HepG2 (cell line): ENCODE results near the gene RSPRY1. TPM values are rescaled to one million over a fixed set of nuclear protein-coding genes. Genes with fewer than 3 reads are reported as not detected.

ENCODE experiments used
- ARNT2 ChIP-seq: sonication (generic); formaldehyde crosslinking; IDR thresholded peaks from 2 replicates; pipeline ENCODE4 v1.8.0; 2022; ENCODE audit warnings: mild to moderate bottlenecking, low read depth, missing genetic modification reagents, moderate library complexity
- HNF4A ChIP-seq: sonication (generic); formaldehyde crosslinking; IDR thresholded peaks from 2 replicates; pipeline ENCODE4 v1.4.0; 2020; ENCODE audit warnings: missing genetic modification reagents
- KDM3A ChIP-seq: IDR thresholded peaks from 2 replicates; pipeline ENCODE4 v1.6.1; 2018; ENCODE audit warnings: low read depth, missing compliant biosample characterization
- MATR3 ChIP-seq: sonication (generic); formaldehyde crosslinking; IDR thresholded peaks from 2 replicates; pipeline ENCODE4 v1.4.0; 2020; ENCODE audit warnings: missing genetic modification reagents
- MBNL3 ChIP-seq: fragments of 250-450 bp; sonication (Bioruptor Pico); conservative IDR thresholded peaks from 2 replicates; pipeline ENCODE4 v1.8.0; 2022; ENCODE audit warnings: mild to moderate bottlenecking, inconsistent platforms
- MIER2 ChIP-seq: IDR thresholded peaks from 2 replicates; pipeline ENCODE4 v1.6.1; 2016; ENCODE audit warnings: missing biosample characterization, missing genetic modification reagents
- NFIB ChIP-seq: sonication (generic); formaldehyde crosslinking; IDR thresholded peaks from 2 replicates; pipeline ENCODE4 v1.9.0; 2021; ENCODE audit warnings: missing genetic modification reagents, mild to moderate bottlenecking, borderline replicate concordance
- SATB2 ChIP-seq: sonication (generic); formaldehyde crosslinking; IDR thresholded peaks from 2 replicates; pipeline ENCODE4 v1.5.0; 2020; ENCODE audit warnings: missing genetic modification reagents
- SOX5 ChIP-seq: IDR thresholded peaks from 2 replicates; pipeline ENCODE4 v1.6.1; 2016; ENCODE audit warnings: borderline replicate concordance
- SP4 ChIP-seq: sonication (generic); formaldehyde crosslinking; IDR thresholded peaks from 2 replicates; pipeline ENCODE4 v1.8.1; 2023; ENCODE audit warnings: mild to moderate bottlenecking, missing genetic modification reagents
- ZNF124 ChIP-seq: sonication (generic); formaldehyde crosslinking; IDR thresholded peaks from 2 replicates; pipeline ENCODE4 v1.4.0; 2020; ENCODE audit warnings: missing genetic modification reagents
- ZNF160 ChIP-seq: sonication (generic); formaldehyde crosslinking; IDR thresholded peaks from 2 replicates; pipeline ENCODE4 v1.8.0; 2022; ENCODE audit warnings: mild to moderate bottlenecking, inconsistent platforms, missing genetic modification reagents
- ZNF180 ChIP-seq: sonication (generic); formaldehyde crosslinking; IDR thresholded peaks from 2 replicates; pipeline ENCODE4 v1.4.0; 2020; ENCODE audit warnings: low read depth, missing genetic modification reagents, borderline replicate concordance
- ZNF24 ChIP-seq: fragments of 450-650 bp; IDR thresholded peaks from 2 replicates; pipeline ENCODE4 v1.6.1; 2017; ENCODE audit warnings: antibody characterized with exemption, mild to moderate bottlenecking
- ZNF383 ChIP-seq: sonication (generic); formaldehyde crosslinking; IDR thresholded peaks from 2 replicates; pipeline ENCODE4 v1.4.0; 2020; ENCODE audit warnings: missing genetic modification reagents, mild to moderate bottlenecking, borderline replicate concordance
- ZNF510 ChIP-seq: sonication (generic); formaldehyde crosslinking; IDR thresholded peaks from 2 replicates; pipeline ENCODE4 v1.4.0; 2020; ENCODE audit warnings: low read depth, mild to moderate bottlenecking, missing genetic modification reagents
- ZNF605 ChIP-seq: sonication (generic); formaldehyde crosslinking; IDR thresholded peaks from 2 replicates; pipeline ENCODE4 v1.8.0; 2022; ENCODE audit warnings: mild to moderate bottlenecking, missing genetic modification reagents
- ZNF607 ChIP-seq: sonication (generic); formaldehyde crosslinking; IDR thresholded peaks from 2 replicates; pipeline ENCODE4 v1.5.1; 2020; ENCODE audit warnings: missing genetic modification reagents, mild to moderate bottlenecking, borderline replicate concordance
- ZNF644 ChIP-seq: IDR thresholded peaks from 2 replicates; pipeline ENCODE4 v1.6.1; 2016; ENCODE audit warnings: low read depth
- ZNF709 ChIP-seq: sonication (generic); formaldehyde crosslinking; IDR thresholded peaks from 2 replicates; pipeline ENCODE4 v1.5.0; 2020; ENCODE audit warnings: mild to moderate bottlenecking, missing genetic modification reagents
- ZNF720 ChIP-seq: sonication (generic); formaldehyde crosslinking; IDR thresholded peaks from 2 replicates; pipeline ENCODE4 v1.4.0; 2020; ENCODE audit warnings: missing genetic modification reagents
- ZNF737 ChIP-seq: sonication (generic); formaldehyde crosslinking; IDR thresholded peaks from 2 replicates; pipeline ENCODE4 v1.5.0; 2020; ENCODE audit warnings: missing genetic modification reagents, mild to moderate bottlenecking, borderline replicate concordance
- polyA plus RNA-seq, 8 experiments: library from polyadenylated mRNA; depleted of rRNA in 3 of 8; stranded (reverse) in 7 of 8; unstranded in 1 of 8; fragments of >200 nt; fragmentation: Illumina TruSeq in 4 of 8; extraction: Trizol in 4 of 8; gene quantifications; 2 replicates each; pipeline versions ENCODE4 v1.2.1 to v1.2.3, GENCODE V29; 2011 to 2016; ENCODE audit warnings: low read depth in 4 of 8, missing spikeins in 1 of 8, mixed read lengths in 1 of 8; ENCODE audit not compliant: insufficient read depth in 1 of 8
- total RNA-seq, 5 experiments: library from RNA; depleted of rRNA; stranded (reverse); fragments of >200 nt; fragmentation: Illumina TruSeq; extraction: Trizol; gene quantifications; 2 replicates each; pipeline ENCODE4 v1.2.3, GENCODE V29; 2016; ENCODE audit warnings: low read depth in 1 of 5
- TF ChIP-seq, protein P1 (sequence below): fragments of 450-650 bp; IDR thresholded peaks from 2 replicates; pipeline ENCODE4 v1.6.1; 2017
- TF ChIP-seq, protein P2 (sequence below): sonication (generic); formaldehyde crosslinking; IDR thresholded peaks from 2 replicates; pipeline ENCODE4 v1.4.0; 2020; ENCODE audit warnings: missing genetic modification reagents
- TF ChIP-seq, protein P3 (sequence below): sonication (generic); formaldehyde crosslinking; conservative IDR thresholded peaks from 2 replicates; pipeline ENCODE4 v1.5.0; 2020; ENCODE audit warnings: missing genetic modification reagents

The RSPRY1 gene
- total and polyA plus RNA-seq, 2 of the 13 experiments (the other 11 are each of a cell fraction or from before 2014, with no cell fraction given): 53.4 to 61.0 TPM

DNA sequence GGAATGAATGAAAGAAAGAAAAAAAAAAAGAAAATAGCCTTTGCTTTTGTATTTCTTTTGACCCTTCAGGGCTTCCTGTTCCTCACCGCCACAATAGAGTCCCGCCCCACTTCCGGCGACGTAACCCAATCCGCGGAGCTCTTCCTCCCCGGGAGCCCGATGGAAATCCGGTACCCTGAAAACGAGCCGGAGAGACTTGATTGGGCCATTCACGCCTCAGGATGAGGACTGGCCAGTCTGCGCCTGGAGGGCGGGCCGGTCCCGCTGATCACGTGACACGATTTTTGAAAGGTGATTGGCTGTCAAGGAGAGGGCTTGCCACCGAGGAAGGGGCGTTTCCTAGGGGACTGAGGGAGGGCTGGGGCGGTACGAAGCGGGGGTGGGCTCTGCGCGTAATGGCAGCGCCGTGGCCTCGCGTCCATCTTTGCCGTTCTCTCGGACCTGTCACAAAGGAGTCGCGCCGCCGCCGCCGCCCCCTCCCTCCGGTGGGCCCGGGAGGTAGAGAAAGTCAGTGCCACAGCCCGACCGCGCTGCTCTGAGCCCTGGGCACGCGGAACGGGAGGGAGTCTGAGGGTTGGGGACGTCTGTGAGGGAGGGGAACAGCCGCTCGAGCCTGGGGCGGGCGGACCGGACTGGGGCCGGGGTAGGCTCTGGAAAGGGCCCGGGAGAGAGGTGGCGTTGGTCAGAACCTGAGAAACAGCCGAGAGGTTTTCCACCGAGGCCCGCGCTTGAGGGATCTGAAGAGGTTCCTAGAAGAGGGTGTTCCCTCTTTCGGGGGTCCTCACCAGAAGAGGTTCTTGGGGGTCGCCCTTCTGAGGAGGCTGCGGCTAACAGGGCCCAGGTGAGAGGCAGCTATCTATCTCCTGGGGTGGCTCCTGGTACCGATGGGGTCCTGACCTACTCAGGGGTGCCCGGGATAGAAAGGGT is at the start of gene RSPRY1, which contains the start of gene PSME3IP1 (continued):
- no peak for TF ChIP-seq ZNF737 (CRISPR knock-in tag)
- 0 out of 2 replicates have a peak, but pooled peaks have one; percentile 48 for TF ChIP-seq ZNF709
- 0 out of 2 replicates have a peak, but pooled peaks have one; percentile 2 for TF ChIP-seq SATB2 (CRISPR knock-in tag)
- TF ChIP-seq ZNF24: no peak
- TF ChIP-seq ZNF160: no peak; the same call in 1 of the 2 replicates
- peak; percentile 63; the same call in 1 of the 2 replicates for TF ChIP-seq ARNT2 (CRISPR knock-in tag)
- TF ChIP-seq MIER2 (CRISPR knock-in tag): no peak
- no peak; the same call in 1 of the 2 replicates for TF ChIP-seq ZNF605 (CRISPR knock-in tag)
- TF ChIP-seq ZNF383 (CRISPR knock-in tag): no peak; the same call in 1 of the 2 replicates
- TF ChIP-seq MATR3 (CRISPR knock-in tag): no peak
- no peak for TF ChIP-seq SOX5 (CRISPR knock-in tag)
- TF ChIP-seq, protein P1, sequence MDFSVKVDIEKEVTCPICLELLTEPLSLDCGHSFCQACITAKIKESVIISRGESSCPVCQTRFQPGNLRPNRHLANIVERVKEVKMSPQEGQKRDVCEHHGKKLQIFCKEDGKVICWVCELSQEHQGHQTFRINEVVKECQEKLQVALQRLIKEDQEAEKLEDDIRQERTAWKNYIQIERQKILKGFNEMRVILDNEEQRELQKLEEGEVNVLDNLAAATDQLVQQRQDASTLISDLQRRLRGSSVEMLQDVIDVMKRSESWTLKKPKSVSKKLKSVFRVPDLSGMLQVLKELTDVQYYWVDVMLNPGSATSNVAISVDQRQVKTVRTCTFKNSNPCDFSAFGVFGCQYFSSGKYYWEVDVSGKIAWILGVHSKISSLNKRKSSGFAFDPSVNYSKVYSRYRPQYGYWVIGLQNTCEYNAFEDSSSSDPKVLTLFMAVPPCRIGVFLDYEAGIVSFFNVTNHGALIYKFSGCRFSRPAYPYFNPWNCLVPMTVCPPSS: peak; percentile 100
- TF ChIP-seq ZNF510 (CRISPR knock-in tag): no peak
- no peak for TF ChIP-seq HNF4A (CRISPR knock-in tag)
- TF ChIP-seq, protein P2, sequence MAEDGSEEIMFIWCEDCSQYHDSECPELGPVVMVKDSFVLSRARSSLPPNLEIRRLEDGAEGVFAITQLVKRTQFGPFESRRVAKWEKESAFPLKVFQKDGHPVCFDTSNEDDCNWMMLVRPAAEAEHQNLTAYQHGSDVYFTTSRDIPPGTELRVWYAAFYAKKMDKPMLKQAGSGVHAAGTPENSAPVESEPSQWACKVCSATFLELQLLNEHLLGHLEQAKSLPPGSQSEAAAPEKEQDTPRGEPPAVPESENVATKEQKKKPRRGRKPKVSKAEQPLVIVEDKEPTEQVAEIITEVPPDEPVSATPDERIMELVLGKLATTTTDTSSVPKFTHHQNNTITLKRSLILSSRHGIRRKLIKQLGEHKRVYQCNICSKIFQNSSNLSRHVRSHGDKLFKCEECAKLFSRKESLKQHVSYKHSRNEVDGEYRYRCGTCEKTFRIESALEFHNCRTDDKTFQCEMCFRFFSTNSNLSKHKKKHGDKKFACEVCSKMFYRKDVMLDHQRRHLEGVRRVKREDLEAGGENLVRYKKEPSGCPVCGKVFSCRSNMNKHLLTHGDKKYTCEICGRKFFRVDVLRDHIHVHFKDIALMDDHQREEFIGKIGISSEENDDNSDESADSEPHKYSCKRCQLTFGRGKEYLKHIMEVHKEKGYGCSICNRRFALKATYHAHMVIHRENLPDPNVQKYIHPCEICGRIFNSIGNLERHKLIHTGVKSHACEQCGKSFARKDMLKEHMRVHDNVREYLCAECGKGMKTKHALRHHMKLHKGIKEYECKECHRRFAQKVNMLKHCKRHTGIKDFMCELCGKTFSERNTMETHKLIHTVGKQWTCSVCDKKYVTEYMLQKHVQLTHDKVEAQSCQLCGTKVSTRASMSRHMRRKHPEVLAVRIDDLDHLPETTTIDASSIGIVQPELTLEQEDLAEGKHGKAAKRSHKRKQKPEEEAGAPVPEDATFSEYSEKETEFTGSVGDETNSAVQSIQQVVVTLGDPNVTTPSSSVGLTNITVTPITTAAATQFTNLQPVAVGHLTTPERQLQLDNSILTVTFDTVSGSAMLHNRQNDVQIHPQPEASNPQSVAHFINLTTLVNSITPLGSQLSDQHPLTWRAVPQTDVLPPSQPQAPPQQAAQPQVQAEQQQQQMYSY (CRISPR knock-in tag): no peak
- TF ChIP-seq ZNF644 (CRISPR knock-in tag): no peak
- TF ChIP-seq ZNF124 (CRISPR knock-in tag): no peak; the same call in none of the 2 replicates
- TF ChIP-seq NFIB (CRISPR knock-in tag): no peak
- TF ChIP-seq ZNF607: peak; percentile 70; the same call in 1 of the 2 replicates
- peak; percentile 85; the same call in 1 of the 2 replicates for TF ChIP-seq SP4 (CRISPR knock-in tag)
- no peak for TF ChIP-seq MBNL3 (CRISPR knock-in tag)
- no peak for TF ChIP-seq ZNF180 (CRISPR knock-in tag)
- TF ChIP-seq, protein P3, sequence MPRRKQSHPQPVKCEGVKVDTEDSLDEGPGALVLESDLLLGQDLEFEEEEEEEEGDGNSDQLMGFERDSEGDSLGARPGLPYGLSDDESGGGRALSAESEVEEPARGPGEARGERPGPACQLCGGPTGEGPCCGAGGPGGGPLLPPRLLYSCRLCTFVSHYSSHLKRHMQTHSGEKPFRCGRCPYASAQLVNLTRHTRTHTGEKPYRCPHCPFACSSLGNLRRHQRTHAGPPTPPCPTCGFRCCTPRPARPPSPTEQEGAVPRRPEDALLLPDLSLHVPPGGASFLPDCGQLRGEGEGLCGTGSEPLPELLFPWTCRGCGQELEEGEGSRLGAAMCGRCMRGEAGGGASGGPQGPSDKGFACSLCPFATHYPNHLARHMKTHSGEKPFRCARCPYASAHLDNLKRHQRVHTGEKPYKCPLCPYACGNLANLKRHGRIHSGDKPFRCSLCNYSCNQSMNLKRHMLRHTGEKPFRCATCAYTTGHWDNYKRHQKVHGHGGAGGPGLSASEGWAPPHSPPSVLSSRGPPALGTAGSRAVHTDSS (CRISPR knock-in tag): no peak
- TF ChIP-seq KDM3A (CRISPR knock-in tag): peak; percentile 30; the same call in 1 of the 2 replicates
- TF ChIP-seq ZNF720: no peak
